Measurements from ENCODE around the gene COL6A3. TPM values are rescaled to one million over a fixed set of nuclear protein-coding genes. Genes with fewer than 3 reads are reported as not detected.

The COL6A3 gene
- total RNA-seq (1 to 10 TPM; 7.0 to 9.5 TPM), polyA plus RNA-seq (0.56 TPM)

GRCh38 chr2:237413777-237414661 lies at the start of gene COL6A3:
COL6A3 (minus strand) TSS chr2:237414164; CDS start chr2:237396817, 17,347 bp downstream.
- Histone ChIP-seq H3K27me3 (ENCODE audit: insufficient read depth, low read length, poor library complexity, severe bottlenecking) (no peaks in the 10 kb centered on the region), H3K36me3 (ENCODE audit: insufficient read depth, low read length) (no peaks in the 10 kb centered on the region), H3K4me3 (ENCODE audit: low read length) (no peak within 1 kb of the TSS), H3K4me1 (ENCODE audit: insufficient read depth, low read length) (no peaks in the 10 kb centered on the region), H3K27ac (ENCODE audit: low read depth, low read length) (no peak within 1 kb of the TSS), H3K9me3 (ENCODE audit: low read length) (no peaks in the 10 kb centered on the region)
- Mint-ChIP-seq H3K4me3 (no peak within 1 kb of the TSS), H3K36me3 (no peaks in the 10 kb centered on the region), H3K4me1 (no peaks in the 10 kb centered on the region), H3K9me3 (no peaks in the 10 kb centered on the region), H3K27ac (peak within 1 kb of the TSS in 2 of 8 donors; percentile 28 to 39), H3K27me3 (peaks cover 6 to 10% of the 10 kb centered on the region in 2 donors)
- CTCF ChIA-PET: interaction anchor here (1.8 kb wide), 1 partner anchor 61 kb away, joined by 6 read pairs; no protein-coding TSS in a partner anchor
- POLR2A ChIA-PET: no interaction called here
- no peak for DNase-seq

- ChIA-PET POLR2A (no interaction called here), CTCF (interaction anchor here (1.5 kb wide), 1 partner anchor 112 kb away, joined by 4 read pairs; no protein-coding TSS in a partner anchor)
- Mint-ChIP-seq H3K27ac (no peak overlapping the region), H3K27me3 (peaks cover 0 to 5% of the 10 kb centered on the region in 2 donors), H3K9me3 (no peaks in the 10 kb centered on the region), H3K4me3 (no peak overlapping the region), H3K36me3 (peaks cover 0 to 3% (median 0%) of the 10 kb centered on the region in 3 donors), H3K4me1 (no peaks in the 10 kb centered on the region)
- Histone ChIP-seq H3K4me1 (ENCODE audit: insufficient read depth, low read length) (peaks cover 6% of the 10 kb centered on the region), H3K9me3 (ENCODE audit: low read length) (no peaks in the 10 kb centered on the region), H3K4me3 (ENCODE audit: low read length) (no peak overlapping the region), H3K27me3 (ENCODE audit: insufficient read depth, low read length, poor library complexity, severe bottlenecking) (no peaks in the 10 kb centered on the region), H3K27ac (ENCODE audit: low read depth, low read length) (no peak overlapping the region), H3K36me3 (ENCODE audit: insufficient read depth, low read length) (no peaks in the 10 kb centered on the region)
- no peak for DNase-seq
These were observed 45.8 kb upstream of the COL6A3 start for GRCh38 chr2:237459741-237460174.

- no peak for DNase-seq
- ChIA-PET CTCF (interaction anchor here (1.3 to 1.5 kb wide), 2 partner anchors 16 to 38 kb away, joined by 4 to 5 read pairs; no protein-coding TSS in a partner anchor), POLR2A (no interaction called here)
- Histone ChIP-seq H3K27me3 (ENCODE audit: insufficient read depth, low read length, poor library complexity, severe bottlenecking) (no peaks in the 10 kb centered on the region), H3K9me3 (ENCODE audit: low read length) (no peaks in the 10 kb centered on the region), H3K4me1 (ENCODE audit: insufficient read depth, low read length) (peaks cover 6% of the 10 kb centered on the region), H3K4me3 (ENCODE audit: low read length) (no peak overlapping the region), H3K36me3 (ENCODE audit: insufficient read depth, low read length) (no peaks in the 10 kb centered on the region), H3K27ac (ENCODE audit: low read depth, low read length) (no peak overlapping the region)
- H3K27me3 Mint-ChIP-seq: peaks cover 0 to 5% of the 10 kb centered on the region in 2 donors
- no peaks in the 10 kb centered on the region for H3K4me1 Mint-ChIP-seq
- H3K9me3 Mint-ChIP-seq: no peaks in the 10 kb centered on the region
- H3K36me3 Mint-ChIP-seq: peaks cover 0 to 3% (median 0%) of the 10 kb centered on the region in 3 donors
- no peak overlapping the region for H3K4me3 Mint-ChIP-seq
- no peak overlapping the region for H3K27ac Mint-ChIP-seq
These were observed 45.3 kb upstream of the COL6A3 start for GRCh38 chr2:237459226-237459625.

- Mint-ChIP-seq H3K4me3 (no peak overlapping the region), H3K27me3 (peaks cover 0 to 5% of the 10 kb centered on the region in 2 donors), H3K36me3 (peaks cover 0 to 3% (median 0%) of the 10 kb centered on the region in 3 donors), H3K27ac (no peak overlapping the region), H3K9me3 (no peaks in the 10 kb centered on the region), H3K4me1 (no peaks in the 10 kb centered on the region)
- no peak overlapping the region for H3K27ac ChIP-seq (ENCODE audit: low read depth, low read length)
- CTCF ChIA-PET: interaction anchor here (1.3 to 1.5 kb wide), 2 partner anchors 17 to 37 kb away, joined by 4 to 5 read pairs; no protein-coding TSS in a partner anchor
- no peak overlapping the region for H3K4me3 ChIP-seq (ENCODE audit: low read length)
- no peaks in the 10 kb centered on the region for H3K36me3 ChIP-seq (ENCODE audit: insufficient read depth, low read length)
- no peaks in the 10 kb centered on the region for H3K27me3 ChIP-seq (ENCODE audit: insufficient read depth, low read length, poor library complexity, severe bottlenecking)
- no peak for DNase-seq
- POLR2A ChIA-PET: no interaction called here
- no peaks in the 10 kb centered on the region for H3K9me3 ChIP-seq (ENCODE audit: low read length)
- peaks cover 6% of the 10 kb centered on the region for H3K4me1 ChIP-seq (ENCODE audit: insufficient read depth, low read length)
These were observed 44.6 kb upstream of the COL6A3 start for GRCh38 chr2:237458519-237458918.

GRCh38 chr2:237457388-237457941 lies 43.5 kb upstream of the COL6A3 start:
- POLR2A ChIA-PET: no interaction called here
- H3K27me3 Mint-ChIP-seq: peaks cover 0 to 3% of the 10 kb centered on the region in 2 donors
- Histone ChIP-seq H3K36me3 (ENCODE audit: insufficient read depth, low read length) (no peaks in the 10 kb centered on the region), H3K27me3 (ENCODE audit: insufficient read depth, low read length, poor library complexity, severe bottlenecking) (no peaks in the 10 kb centered on the region), H3K4me3 (ENCODE audit: low read length) (no peak overlapping the region), H3K27ac (ENCODE audit: low read depth, low read length) (no peak overlapping the region), H3K4me1 (ENCODE audit: insufficient read depth, low read length) (peaks cover 6% of the 10 kb centered on the region), H3K9me3 (ENCODE audit: low read length) (no peaks in the 10 kb centered on the region)
- CTCF ChIA-PET: no interaction called here
- H3K36me3 Mint-ChIP-seq: peaks cover 0 to 3% (median 0%) of the 10 kb centered on the region in 3 donors
- H3K9me3 Mint-ChIP-seq: no peaks in the 10 kb centered on the region
- DNase-seq: no peak
- H3K27ac Mint-ChIP-seq: peak overlapping the region in 1 of 8 donors; percentile 30
- no peaks in the 10 kb centered on the region for H3K4me1 Mint-ChIP-seq
- H3K4me3 Mint-ChIP-seq: no peak overlapping the region

GRCh38 chr2:237456200-237456843 lies 42.4 kb upstream of the COL6A3 start:
- no peaks in the 10 kb centered on the region for H3K9me3 ChIP-seq (ENCODE audit: low read length)
- no peaks in the 10 kb centered on the region for H3K36me3 ChIP-seq (ENCODE audit: insufficient read depth, low read length)
- no peaks in the 10 kb centered on the region for H3K27me3 ChIP-seq (ENCODE audit: insufficient read depth, low read length, poor library complexity, severe bottlenecking)
- no peaks in the 10 kb centered on the region for H3K9me3 Mint-ChIP-seq
- H3K4me1 ChIP-seq (ENCODE audit: insufficient read depth, low read length): peaks cover 6% of the 10 kb centered on the region
- H3K27ac Mint-ChIP-seq: no peak overlapping the region
- no peak overlapping the region for H3K4me3 Mint-ChIP-seq
- H3K36me3 Mint-ChIP-seq: peaks cover 0 to 3% (median 0%) of the 10 kb centered on the region in 3 donors
- H3K4me3 ChIP-seq (ENCODE audit: low read length): no peak overlapping the region
- no peak overlapping the region for H3K27ac ChIP-seq (ENCODE audit: low read depth, low read length)
- H3K4me1 Mint-ChIP-seq: no peaks in the 10 kb centered on the region
- POLR2A ChIA-PET: no interaction called here
- CTCF ChIA-PET: interaction anchor here (1.0 to 1.3 kb wide), 2 partner anchors 19 to 35 kb away, joined by 3 to 4 read pairs; no protein-coding TSS in a partner anchor
- H3K27me3 Mint-ChIP-seq: peaks cover 0 to 5% of the 10 kb centered on the region in 2 donors
- no peak for DNase-seq

- DNase-seq: no peak
- ChIA-PET POLR2A (no interaction called here), CTCF (interaction anchor here (1.0 to 1.3 kb wide), 2 partner anchors 19 to 34 kb away, joined by 3 to 4 read pairs; no protein-coding TSS in a partner anchor)
- Mint-ChIP-seq H3K9me3 (no peaks in the 10 kb centered on the region), H3K4me1 (no peaks in the 10 kb centered on the region), H3K27me3 (peaks cover 0 to 5% of the 10 kb centered on the region in 2 donors), H3K36me3 (peaks cover 0 to 3% (median 0%) of the 10 kb centered on the region in 3 donors), H3K4me3 (no peak overlapping the region), H3K27ac (no peak overlapping the region)
- Histone ChIP-seq H3K27ac (ENCODE audit: low read depth, low read length) (no peak overlapping the region), H3K27me3 (ENCODE audit: insufficient read depth, low read length, poor library complexity, severe bottlenecking) (no peaks in the 10 kb centered on the region), H3K9me3 (ENCODE audit: low read length) (no peaks in the 10 kb centered on the region), H3K4me3 (ENCODE audit: low read length) (no peak overlapping the region), H3K36me3 (ENCODE audit: insufficient read depth, low read length) (no peaks in the 10 kb centered on the region), H3K4me1 (ENCODE audit: insufficient read depth, low read length) (peaks cover 6% of the 10 kb centered on the region)
These were observed 41.8 kb upstream of the COL6A3 start for GRCh38 chr2:237455764-237456163.
